ENCODE results near the gene STN1.

STN1 gene

DNA sequence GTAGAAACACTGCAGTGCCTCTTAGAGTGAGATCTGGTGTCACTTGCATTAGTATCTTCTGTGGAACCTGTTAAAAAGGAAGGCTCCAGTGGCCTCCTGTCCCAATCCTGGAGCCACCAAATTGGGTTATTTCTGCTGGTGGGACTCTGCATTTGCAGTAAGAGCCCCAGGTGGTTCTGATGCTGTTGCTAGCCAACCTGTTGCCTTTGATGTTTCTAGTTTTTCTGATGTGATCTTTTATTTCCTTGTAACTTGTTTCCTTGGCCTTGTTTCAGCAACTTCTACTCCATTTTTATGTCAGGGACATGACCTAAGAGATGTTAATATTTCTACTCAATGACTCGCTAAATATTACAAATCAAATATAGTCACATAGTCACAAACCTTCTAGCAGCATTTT is 12.5 kb upstream of the STN1 start:
- in situ Hi-C loops (cut with HindIII; ENCODE audit: low sequenced_read_pairs), result no loop called here

DNA sequence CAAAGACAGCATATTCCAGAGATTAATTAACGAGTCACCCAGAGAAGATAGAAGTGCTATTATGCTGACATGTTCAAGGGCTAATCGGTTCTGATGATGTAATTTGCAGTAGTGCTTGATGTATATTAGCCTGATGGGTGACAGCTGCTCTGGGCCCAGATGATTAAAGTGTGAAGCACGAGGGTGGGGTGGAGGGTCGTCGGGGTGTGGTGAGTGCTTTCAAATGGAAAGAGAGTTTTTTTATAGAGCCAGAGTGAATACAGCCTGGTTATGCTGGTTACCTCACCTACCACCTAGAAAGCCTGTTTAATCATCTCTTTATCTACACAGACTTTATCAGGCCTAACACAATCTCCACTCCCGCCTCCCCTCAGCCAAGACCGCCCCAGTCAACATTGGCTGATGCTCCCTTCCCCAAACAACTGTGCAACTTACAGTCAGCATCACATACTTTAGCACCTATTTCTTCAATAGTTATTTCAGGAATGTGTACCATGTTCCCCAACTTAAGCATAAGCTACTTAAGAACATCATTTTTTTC is 11.5 kb upstream of the STN1 start:
- in situ Hi-C loops (cut with HindIII; ENCODE audit: low sequenced_read_pairs), result no loop called here

DNA sequence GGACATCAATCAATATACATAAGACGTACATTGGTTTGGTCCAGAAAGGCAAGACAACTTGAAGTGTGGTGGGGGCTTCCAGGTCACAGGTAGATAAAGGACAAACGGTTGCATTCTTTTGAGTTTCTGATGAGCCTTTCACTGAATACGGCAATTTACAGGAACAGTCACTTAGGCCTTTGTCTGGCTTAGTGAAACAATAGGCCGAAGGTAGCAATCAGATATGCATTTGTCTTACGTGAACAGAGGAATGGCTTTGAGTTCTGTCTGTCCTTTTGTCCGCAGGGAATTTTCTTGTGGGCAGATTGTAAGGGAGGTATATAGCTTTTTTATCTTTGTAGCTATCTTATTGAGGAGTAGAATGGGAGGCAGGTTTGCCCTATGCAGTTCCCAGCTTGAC is 10.8 kb upstream of the STN1 start:
- in situ Hi-C loops (cut with HindIII; ENCODE audit: low sequenced_read_pairs), result no loop called here

DNA sequence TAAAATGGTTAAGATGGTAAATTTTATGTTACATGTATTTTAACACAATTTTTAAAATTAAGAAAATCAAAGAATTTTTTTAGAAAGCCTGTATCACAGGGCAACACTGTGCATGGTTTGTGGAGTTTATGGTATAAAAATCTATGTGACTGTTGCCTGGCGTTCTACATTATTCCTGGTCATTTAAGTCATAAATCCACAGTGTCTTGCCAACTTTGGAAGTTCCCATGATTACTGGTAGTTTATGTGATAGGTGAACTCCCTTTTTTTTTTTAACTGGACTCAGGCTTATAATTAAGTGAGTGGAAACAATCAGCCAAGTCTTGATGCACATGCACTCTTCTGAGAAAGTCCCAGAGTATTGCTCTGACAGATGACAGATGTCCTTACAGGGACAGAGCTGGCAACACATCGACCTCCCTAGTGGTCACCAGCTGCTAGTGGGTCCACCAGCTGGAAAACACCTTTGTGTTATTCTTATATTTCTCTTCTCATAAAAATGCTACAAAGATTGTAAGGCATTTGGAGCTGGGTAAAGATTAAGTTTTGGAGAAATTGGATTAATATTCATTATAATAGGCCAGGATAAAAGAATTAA is 8.8 kb upstream of the STN1 start:
- in situ Hi-C loops (cut with HindIII; ENCODE audit: low sequenced_read_pairs), result no loop called here

DNA sequence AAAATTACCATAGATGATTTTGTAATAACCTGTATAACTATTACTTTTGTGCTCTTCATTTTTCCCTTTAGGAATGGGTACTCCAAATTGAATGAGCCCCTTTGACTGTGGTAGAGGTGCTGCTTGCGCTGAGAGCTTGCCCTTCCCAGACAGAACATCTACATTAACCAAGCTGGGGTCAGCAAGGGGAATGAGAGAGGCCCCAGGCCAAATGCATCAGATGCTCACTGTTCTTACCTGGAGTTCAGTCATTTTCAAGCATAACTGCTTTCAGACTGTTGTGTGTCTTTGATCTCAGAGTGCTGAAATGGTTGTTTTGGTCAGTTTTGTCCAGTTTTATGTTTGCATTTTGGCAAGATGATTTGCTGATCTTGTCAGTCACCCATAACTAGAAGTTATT is 7.6 kb upstream of the STN1 start:
- in situ Hi-C loops (cut with HindIII; ENCODE audit: low sequenced_read_pairs), result no loop called here

DNA sequence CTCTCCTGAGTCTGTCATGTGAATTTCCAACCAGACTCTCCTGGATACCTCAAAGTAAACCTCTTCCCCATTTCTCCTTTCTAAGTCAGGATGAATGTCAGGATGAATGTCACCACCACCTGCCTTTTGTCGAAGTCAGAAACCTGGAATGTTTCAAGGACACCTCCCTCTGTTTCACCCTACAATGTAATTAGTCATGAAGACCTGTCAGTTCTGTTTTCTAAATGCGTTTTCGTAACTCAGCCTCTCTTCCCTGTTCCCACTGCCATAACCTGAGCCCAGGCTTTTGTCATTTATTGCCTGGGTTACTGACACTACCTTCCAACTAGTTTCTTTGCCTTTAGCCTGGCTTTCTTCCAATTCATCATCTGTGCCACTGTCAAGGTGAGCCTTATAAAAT is 5.5 kb upstream of the STN1 start:
- in situ Hi-C loops (cut with HindIII; ENCODE audit: low sequenced_read_pairs), result no loop called here

DNA sequence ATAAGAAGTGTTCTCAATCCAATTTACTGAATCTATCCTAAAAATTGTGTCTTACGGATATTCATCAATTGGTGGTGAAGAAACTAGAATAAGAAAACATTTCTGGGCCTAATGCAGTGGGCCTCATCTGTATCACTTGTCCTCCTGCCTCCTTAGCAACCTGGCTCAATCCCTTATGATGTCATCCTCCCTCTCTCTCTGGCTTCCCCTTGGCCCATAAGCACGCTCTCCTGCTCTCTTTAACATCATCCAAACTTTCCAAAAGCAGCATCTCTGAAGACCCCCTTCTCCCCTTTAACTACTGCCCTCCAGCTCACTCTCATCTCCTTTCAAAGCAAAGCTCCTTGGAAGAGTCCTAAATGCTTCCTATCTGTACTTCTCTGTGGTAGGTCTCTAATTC is 4.7 kb upstream of the STN1 start:
- in situ Hi-C loops (cut with HindIII; ENCODE audit: low sequenced_read_pairs), result no loop called here

DNA sequence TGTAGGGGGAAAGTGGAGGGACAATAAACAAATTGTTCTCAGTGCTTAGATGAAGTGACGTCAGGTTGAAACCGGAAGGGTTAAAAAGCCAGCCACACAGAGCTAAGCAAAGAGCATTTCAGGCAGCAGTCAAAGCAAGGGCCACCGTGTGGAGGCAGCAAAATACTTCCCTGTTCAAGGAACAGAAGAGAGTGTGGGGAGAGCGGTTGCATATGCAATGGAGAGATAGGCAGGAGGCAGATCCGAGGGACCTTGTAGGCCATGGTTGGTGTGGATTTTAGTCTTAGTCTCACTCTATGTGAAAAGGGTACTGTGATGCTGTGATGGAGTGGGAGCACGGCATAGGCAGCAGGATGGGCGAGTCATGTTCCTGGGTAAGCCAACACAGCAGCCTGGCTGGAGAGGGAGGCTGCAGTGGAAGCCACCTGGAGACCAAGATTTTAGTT is 3.8 kb upstream of the STN1 start:
- in situ Hi-C loops (cut with HindIII; ENCODE audit: low sequenced_read_pairs), result no loop called here

DNA sequence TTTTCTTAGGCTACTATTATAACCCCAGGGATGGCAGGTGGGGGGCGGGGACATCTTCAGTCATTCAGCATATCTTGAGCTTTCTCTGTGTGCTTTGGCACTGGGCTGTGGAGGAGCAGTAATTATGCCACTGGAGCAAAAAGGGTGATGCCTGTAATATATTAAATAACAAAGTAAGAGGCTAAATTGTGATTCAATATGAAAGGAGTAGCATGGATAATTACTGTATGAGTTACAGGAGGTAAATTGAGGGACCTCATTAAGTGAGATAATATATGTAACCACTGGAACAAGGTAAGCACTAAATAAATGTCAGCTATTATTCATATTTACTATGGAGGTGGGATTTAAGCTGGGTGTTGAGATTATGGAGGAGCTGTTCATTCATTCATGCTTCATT is 3.3 kb upstream of the STN1 start:
- in situ Hi-C loops (cut with HindIII; ENCODE audit: low sequenced_read_pairs), result no loop called here

DNA sequence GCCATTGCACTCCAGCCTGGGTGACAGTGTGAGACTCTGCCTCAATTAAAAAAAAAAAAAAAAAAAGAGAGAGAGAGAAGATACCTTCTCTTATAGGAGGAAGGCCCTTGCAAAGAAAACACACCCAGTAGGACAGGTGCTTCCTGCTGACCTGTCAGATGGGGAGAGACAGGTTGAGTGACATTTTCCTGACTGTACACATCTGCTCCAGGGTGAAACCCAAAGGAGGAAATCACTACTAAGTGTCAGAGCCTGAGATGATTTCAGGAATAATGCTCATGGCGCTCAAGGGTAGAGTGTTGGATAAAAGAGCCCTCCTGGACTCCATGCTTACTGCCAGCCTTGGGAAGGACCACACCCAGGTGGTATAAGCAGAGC is 1.7 kb upstream of the STN1 start:
- in situ Hi-C loops (cut with HindIII; ENCODE audit: low sequenced_read_pairs), result loop anchor here (10.0 kb wide), 1 partner anchor 55 kb away; no protein-coding TSS in a partner anchor

DNA sequence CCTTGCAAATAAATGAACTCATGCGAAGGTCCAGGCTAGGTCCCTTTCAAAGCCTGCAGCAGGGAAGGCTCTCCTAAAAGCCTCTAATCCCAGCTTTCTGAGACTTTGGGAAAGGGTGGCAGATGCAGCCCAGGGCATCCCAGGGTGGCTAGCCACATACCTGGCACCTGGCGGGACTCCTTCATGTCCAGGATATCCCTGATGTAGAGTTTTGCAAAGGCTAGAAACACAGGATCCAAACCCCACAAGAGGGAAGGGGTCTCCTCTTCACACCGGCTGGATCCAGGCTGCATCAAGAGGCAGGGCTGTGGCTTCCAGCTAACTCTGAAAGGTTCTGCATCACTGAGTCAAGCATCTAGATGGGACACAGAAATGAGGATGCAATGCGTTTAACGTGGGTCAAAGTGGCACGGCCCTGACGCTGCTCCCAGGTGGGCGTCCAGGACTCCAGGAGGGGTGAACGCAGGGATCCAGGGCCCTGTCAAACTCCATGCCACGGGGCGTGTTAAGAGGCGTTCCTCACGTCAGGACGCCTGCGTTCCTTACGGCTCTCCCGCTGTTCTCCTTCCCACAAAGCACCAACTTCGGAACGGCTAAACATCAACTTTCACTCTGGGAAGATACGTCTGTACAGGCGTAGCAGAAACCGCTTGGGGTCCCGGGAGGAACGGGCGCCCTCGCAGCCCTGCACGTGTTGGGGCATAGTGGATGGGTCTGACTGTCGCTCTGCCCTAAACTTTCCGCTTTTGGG is 507 bp downstream of the STN1 start:
- in situ Hi-C loops (cut with HindIII; ENCODE audit: low sequenced_read_pairs), result loop anchor here (10.0 kb wide), 1 partner anchor 57 kb away; no protein-coding TSS in a partner anchor

DNA sequence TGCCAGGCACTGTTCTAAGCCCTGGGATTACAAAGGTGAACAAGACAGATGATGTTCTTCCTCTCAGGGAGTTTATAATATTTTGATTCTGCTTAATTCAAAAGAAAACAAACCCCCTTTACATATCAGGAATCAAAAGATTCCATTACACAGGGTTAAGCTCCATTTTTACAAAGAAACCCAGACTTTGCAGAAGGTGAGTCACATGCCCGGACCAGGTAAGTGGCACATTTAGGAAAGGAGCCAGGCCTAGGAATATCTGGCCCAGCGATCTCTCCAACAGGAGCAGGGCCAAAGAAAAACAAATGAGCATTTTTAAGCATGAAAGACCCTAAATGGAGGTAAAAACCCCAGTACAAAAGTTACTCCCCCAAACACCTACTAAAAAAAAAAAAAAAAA is 1.1 kb downstream of the STN1 start:
- in situ Hi-C loops (cut with HindIII; ENCODE audit: low sequenced_read_pairs), result loop anchor here (10.0 kb wide), 1 partner anchor 58 kb away; no protein-coding TSS in a partner anchor

DNA sequence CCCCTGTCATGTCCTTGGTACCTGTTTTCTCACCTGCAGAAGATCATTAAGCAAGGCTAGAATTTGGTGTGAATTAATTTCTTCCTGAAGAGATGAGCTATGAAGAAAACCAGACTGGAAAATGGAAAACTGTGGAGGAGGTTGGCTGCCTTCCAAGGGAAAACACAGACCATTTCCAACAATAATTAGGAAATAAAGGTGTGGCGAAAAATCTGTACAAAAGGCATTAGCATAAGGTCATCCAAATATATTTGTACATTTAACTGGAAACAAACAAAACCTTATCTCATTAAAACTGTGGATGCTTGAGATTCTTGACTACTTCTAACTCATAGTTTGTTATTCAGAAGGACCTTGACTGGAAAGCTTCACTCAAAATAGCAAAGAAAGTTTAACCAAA is 1.7 kb downstream of the STN1 start:
- in situ Hi-C loops (cut with HindIII; ENCODE audit: low sequenced_read_pairs), result loop anchor here (10.0 kb wide), 1 partner anchor 59 kb away; no protein-coding TSS in a partner anchor

DNA sequence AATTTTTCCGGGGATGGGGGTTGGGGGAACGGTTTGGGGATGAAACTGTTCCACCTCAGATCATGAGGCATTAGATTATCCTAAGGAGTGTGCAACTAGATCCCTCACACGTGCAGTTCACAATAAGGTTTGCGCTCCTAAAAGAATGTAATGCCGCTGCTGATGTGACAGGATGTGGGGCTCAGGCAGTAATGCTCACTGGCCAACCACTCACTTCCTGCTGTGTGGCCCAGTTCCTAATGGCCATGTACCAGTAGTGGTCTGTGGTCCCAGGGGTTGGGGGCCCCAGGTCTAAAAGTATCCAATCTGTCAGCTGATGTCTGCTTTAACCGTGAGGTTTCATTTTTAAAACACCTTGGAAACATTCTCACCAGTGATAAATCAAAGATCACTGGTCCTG is 2.2 kb downstream of the STN1 start:
- in situ Hi-C loops (cut with HindIII; ENCODE audit: low sequenced_read_pairs), result loop anchor here (10.0 kb wide), 1 partner anchor 59 kb away; no protein-coding TSS in a partner anchor

DNA sequence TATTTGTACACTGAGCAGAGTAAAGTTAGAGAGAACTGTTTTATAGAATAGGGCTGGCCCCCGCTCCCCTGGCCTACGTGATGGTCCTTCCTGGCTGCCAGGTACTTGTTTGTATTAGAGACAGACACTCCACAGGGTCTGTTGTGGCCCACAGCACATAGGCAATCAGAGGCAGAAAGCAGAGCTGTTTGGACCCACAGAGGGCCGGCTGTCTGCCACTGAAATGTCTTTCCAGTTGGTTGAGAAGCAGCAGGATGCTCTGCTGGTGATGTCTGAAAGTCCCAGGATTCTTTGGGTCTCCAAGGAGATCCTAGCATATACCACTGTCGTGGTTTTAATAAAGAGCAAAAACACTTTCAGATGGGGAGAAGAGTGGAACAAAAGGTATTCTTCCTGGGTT is 5.2 kb downstream of the STN1 start:
- in situ Hi-C loops (cut with HindIII; ENCODE audit: low sequenced_read_pairs), result loop anchor here (10.0 kb wide), 1 partner anchor 62 kb away; no protein-coding TSS in a partner anchor

DNA sequence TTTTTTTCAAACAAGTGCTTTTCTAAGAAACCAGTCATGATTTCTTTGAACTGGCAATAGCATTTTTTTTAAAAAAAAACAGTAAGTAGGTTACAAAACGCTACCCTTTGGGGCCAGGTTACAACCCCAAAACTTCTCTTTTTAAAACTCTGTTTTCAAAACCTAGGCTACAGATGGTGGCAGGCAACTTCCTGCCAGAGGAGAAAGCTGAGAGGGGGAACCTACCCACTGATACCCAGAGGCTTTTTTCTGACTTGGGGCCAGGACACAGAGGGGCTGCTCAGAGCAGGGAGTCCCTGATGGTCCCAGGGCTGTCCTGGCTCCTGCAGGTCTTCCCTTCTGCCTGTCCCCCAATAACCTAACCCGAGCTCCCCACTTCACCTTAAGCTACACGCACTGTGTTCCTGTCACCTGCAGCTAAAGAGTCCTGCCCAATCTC is 6.9 kb downstream of the STN1 start:
- in situ Hi-C loops (cut with HindIII; ENCODE audit: low sequenced_read_pairs), result loop anchor here (10.0 kb wide), 1 partner anchor 64 kb away; no protein-coding TSS in a partner anchor

DNA sequence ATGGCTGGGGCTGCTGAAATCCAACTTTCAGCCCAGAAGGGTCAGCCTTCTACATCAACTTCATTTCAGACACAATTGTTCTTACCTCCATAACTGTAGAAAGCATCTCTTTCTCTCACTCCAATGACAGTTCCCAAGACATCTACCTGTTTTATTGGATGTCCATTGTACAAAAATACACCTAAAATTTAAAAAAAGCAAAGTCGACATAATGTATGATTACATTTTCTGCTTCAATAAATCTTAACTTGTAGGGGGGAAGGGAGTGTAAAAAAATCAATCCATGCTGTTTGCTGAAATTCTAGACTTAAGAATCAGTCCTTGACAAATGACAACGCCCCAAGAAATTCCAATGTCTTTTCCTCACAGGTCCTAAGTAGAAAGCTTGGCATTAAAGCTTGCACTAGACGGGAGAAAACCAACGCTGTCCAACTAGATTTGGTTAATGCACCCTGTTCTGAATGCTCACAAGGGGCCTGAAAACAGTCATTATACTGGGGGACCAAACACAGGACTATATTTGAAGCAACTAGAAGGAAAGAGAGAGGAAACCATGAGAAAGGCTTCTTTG is 7.5 kb downstream of the STN1 start:
- in situ Hi-C loops (cut with HindIII; ENCODE audit: low sequenced_read_pairs), result loop anchor here (10.0 kb wide), 1 partner anchor 64 kb away; no protein-coding TSS in a partner anchor

DNA sequence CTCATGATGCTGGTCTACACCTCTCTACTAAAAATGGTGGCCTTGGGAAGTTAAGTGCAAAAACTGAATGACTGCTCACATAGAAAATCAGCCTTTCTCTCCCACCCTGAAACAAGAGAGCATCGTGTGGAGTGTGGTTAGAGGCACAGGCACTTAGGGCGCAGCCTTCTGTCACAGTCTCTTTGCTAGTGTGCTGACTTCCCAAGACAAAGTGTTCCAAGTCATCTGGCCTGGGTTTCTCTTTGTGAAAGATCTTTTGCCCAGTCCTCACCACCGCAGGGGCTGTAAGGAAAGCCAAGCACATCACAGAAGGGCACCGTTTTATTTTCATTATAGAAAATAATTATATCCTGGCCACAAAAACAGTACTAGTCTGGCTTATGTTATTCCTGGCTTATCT is 12.5 kb downstream of the STN1 start:
- in situ Hi-C loops (cut with HindIII; ENCODE audit: low sequenced_read_pairs), result no loop called here

DNA sequence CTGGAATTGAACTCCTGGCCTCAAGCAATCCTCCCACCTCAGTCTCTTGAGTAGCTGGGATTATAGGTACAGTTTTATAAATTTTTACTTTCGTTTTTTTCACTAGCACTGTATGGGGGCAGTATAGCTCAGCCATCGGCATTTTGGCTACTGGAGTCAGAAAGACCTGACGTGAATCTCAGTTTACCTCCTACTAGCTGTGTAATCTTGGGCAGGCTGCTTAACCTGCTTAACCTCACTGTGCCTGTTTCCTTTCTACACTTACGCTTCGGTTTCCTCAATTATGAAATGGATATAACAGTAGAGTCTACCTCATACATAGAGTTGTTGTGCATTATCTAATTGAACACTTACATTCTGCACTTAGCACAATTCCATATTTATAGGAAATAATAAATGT is 16.7 kb downstream of the STN1 start:
- in situ Hi-C loops (cut with HindIII; ENCODE audit: low sequenced_read_pairs), result no loop called here

DNA sequence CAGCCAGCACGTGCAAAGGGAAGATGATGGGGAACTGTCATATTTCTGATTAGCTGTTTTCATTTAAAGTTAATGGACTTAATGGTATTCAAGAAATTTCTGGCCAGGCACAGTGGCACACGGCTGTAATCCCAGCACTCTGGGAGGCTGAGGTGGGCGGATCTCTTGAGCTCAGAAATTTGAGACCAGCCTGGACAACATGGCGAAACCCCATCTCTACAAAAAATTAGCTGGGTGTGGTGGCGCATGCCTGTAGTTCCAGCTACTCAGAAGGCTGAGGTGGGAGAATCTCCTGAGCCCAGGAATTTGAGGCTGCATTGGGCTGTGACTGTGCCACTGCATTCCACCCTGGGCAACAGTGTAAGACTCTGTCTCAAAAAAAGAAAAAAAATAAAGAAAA is 18.7 kb downstream of the STN1 start:
- in situ Hi-C loops (cut with HindIII; ENCODE audit: low sequenced_read_pairs), result loop anchor here (10.0 kb wide), 1 partner anchor 435 kb away; the partner anchor contains the start of gene ITPRIP

DNA sequence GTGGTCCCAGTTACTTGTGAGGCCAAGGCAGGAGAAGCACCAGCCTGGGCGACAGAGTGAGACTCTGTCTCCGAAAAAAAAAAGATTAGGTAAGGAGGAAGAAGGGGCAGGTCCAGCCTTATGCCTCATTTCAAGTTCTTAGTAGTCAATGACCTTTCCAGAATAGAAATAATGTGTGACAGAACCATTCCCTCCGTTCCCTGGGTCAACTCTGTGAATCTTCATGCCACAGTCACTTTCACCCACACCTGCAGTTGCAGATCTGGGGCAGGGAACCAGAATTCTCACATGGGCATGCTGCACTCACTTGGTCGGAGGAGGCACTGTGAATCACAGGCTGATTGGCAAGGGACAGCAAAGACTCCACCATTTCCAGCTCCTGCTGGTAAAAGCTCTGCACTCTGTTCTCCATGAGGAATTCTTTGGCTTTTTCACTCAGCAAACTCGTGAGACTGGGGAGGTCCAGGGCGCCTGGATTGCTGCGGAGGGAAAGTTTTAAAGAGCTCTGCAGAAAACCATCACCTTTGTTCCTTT is 20.7 kb downstream of the STN1 start:
- in situ Hi-C loops (cut with HindIII; ENCODE audit: low sequenced_read_pairs), result loop anchor here (10.0 kb wide), 1 partner anchor 437 kb away; the partner anchor contains the start of gene ITPRIP

All from endothelial cell of hepatic sinusoid (primary cell).